Stimulated activated CD4-positive, alpha-beta T cell treated with anti-CD3 and anti-CD28 coated beads, Interleukin-12 subunit alpha, Interleukin-12 subunit beta, amount 100 ng/mL, for 4 hours (primary cell): ENCODE results near the gene CPXM1.

Experiments
- DNase-seq: peaks from one replicate; pipeline ENCODE4 v3.0.0-alpha.2; 2020

The CPXM1 gene

GRCh38 chr20:2762578-2763131 lies 37.8 kb downstream of the CPXM1 start:
- DNase-seq = no peak

GRCh38 chr20:2761885-2762284 lies 38.5 kb downstream of the CPXM1 start:
- DNase-seq = no peak

- DNase-seq = no peak
Measured at GRCh38 chr20:2760952-2761305, 39.5 kb downstream of the CPXM1 start.

GRCh38 chr20:2760297-2760951 lies 40.0 kb downstream of the CPXM1 start:
- DNase-seq = no peak

DNA sequence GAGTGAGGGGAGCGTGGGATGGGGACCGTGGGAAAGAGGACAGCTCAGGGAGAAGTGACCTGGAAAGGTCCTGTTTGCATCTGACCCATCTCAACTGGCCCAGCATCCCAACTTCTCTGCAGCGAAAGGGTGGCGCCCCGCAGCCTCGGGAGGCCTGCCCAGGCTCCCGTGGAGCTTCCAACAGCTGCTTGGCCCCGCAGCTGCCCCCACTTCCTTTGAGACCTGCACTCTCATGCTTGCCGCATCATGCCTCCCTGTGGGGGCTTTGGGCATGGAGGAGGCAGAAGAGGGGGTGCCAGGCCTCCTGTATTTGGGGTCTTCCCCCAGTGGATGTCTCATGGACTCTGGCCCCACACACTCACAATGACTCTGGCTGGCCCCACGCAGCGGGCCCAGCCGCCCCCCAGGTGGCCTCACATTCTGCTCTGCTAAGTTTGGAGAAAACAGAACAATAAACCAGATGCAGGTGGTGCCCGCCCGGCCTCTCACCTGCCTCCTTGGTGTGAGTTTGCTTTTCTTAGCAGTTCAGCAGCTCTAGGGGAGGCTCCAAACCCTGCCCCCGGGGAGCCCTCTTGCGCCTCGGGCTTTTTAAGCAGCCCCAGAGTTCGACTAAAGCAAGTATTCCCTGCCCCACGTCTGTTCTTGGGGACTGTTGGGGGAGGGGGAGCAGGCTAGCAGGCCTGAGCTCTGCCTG lies 40.7 kb downstream of the CPXM1 start:
- no peak for DNase-seq

GRCh38 chr20:2759143-2759542 lies 41.3 kb downstream of the CPXM1 start:
- DNase-seq = no peak

DNA sequence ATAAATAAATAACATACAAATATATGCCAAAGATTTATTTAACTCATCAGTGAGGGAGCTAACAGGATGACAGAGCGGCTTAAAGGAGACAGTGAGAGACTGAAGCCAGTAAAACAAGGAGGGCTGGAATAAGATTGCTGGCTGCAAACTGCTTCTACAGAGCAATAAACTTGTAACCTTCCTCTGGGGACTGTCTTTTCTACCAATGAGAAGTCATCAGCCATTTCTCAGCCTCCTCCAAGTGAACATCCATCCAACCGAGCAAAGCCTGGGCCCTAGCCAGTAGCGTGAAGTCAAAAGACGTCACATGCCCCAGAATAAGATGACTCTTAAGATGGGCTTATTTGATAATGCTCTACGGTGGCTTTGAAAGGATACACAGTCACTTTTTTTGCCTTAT lies 42.5 kb downstream of the CPXM1 start:
- DNase-seq = no peak

DNA sequence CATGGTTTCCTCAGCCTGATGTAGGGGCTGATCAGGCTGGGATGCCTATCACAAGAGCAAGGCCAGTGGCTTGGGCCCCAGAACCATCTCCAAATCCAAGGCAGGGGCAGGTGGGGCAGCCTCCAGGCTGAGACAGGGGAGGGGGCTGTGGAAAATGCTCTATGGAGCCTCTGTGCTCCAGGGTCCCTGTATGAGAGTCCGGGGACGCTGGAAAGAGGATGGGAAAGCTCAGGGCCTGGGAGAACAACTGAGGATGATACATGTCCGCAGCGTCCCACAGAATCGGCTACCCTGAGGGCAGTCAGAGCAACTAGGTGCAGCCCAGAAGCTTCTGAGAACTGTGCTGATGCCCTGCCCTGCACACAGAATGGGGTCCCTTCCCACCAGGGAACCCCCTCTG lies 43.4 kb downstream of the CPXM1 start:
- DNase-seq = no peak

GRCh38 chr20:2756056-2756611 lies 44.3 kb downstream of the CPXM1 start:
- DNase-seq = no peak

GRCh38 chr20:2755451-2756055 lies 44.9 kb downstream of the CPXM1 start:
- no peak for DNase-seq

DNA sequence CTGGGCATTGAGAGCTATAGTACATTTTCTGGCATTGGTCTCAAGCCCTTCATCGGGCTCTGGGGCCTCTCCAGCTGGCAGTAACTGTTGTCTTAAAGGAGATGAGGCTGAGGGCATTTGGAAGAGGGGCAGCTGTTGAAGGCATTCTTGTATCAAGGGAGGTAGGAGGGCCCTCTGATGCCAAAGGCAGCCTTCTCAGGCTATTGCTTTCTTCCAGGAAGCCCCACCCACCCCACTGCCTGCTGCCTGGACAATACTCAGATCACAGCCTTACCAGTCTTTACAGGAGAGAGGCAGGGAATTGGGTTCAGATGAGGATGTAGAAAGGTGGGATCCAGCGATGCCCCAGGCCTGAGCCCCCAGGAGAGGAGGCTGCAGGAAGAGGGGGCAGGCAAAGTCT lies 46.0 kb downstream of the CPXM1 start:
- DNase-seq = no peak

GRCh38 chr20:2753461-2754040 lies 46.9 kb downstream of the CPXM1 start:
- DNase-seq = no peak

GRCh38 chr20:2752567-2753460 lies 47.6 kb downstream of the CPXM1 start:
- peak; percentile 27 for DNase-seq

GRCh38 chr20:2751878-2752566 lies 48.4 kb downstream of the CPXM1 start:
- DNase-seq = peak; percentile 55

DNA sequence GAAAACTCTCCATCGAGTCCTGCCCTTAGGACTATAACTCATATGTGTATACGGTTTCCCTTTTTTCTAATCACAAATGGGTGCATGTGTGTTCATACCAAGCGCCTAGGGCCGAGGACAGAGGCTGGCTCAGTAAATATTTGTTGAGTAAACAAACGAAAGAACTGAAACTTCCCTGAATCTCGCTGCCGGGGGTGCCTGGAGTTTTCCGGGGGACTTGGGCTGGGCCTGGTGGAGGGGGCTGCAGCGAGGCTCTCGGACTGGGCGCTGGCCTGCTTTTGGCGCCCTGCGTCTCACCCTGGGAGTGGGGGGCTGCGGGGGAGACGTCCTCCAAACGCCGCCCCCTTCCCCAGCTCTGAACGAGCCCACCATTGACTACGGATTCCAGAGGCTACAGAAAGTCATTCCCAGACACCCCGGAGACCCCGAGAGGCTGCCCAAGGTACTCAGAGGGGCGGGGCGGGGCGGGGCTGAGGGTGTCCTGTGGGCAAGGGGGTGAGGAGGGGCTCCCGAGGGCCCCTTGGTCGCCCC lies 49.0 kb downstream of the CPXM1 start:
- DNase-seq = no peak

- DNase-seq = no peak
Measured at GRCh38 chr20:2750491-2751251, 49.8 kb downstream of the CPXM1 start.

GRCh38 chr20:2749951-2750490 lies 50.4 kb downstream of the CPXM1 start:
- DNase-seq = no peak

DNA sequence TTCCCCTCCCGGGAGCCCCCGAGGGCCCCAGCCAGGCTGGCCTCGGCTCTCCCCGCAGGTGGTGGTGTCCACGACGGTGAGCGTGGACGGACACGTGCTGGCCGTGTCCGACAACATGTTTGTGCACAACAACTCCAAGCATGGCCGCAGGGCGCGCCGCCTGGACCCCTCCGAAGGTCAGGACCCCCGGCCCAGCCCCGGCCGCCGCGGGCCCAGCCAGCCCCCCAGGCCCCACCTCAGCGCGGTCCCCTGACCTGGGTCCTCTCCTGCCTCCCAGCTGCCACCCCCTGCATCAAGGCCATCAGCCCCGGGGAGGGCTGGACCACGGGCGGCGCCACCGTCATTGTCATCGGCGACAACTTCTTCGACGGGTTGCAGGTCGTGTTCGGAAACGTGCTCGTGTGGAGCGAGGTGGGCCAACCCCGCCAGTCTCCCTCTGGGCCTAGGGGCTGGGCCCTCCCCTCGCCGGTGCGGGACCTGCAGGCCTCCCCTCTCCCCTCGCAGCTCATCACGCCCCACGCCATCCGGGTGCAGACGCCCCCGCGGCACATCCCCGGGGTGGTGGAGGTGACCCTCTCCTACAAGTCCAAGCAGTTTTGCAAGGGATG lies 51.0 kb downstream of the CPXM1 start:
- no peak for DNase-seq

DNA sequence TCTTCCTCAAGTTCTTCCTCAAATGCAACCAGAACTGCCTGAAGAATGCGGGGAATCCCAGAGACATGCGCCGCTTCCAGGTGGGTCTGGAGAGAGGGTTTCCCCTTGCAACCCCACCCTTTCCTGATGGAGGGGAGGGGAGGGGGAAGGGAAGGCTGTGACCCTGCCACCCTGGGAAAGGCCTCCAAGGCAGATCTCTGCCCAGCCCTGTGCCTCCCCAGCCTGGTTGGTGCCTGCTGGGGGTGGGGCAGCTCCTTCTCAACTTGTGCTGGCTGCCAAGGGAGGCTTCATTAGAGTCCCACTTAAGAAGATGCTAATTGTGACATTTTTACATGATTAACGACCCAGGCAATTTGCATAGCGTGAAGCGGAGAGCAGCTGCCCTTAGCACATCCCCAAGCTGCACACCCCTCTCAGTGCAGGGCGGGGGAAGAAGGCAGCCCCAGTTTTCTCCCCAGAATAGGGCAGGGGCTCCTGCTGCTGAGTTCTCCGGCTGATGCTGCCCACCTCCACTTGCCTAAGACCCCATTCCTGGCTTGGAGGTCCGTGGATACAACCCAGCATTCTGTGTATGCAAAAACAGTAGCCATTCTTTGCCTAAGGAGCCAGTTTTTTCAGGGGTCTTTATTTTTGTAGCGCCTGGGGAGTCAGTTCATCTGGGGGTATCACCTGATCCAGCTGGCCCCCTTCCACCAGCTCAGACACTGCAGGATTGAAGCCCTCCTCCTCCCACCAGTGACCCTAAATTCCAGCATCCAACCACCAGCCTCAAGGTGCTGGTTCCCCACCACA lies 51.7 kb downstream of the CPXM1 start:
- no peak for DNase-seq
